Esophagus (tissue), 2 donors: ENCODE data around the gene CCDC134. TPM values are rescaled to one million over a fixed set of nuclear protein-coding genes. Genes with fewer than 3 reads are reported as not detected.

Source experiments
- H3K27ac ChIP-seq, 2 donors: one replicate each; pipeline ENCODE4 v1.5.1; 2013; ENCODE audit warnings: low read depth in 2 of 2, mild to moderate bottlenecking in 2 of 2, inconsistent platforms in 1 of 2, low read length in 1 of 2, moderate library complexity in 1 of 2
- H3K27me3 ChIP-seq, 2 donors: one replicate each; pipeline ENCODE4 v1.6.1; 2013; ENCODE audit warnings: low read length in 2 of 2, control low read depth in 1 of 2, mild to moderate bottlenecking in 1 of 2; ENCODE audit not compliant: insufficient read depth in 2 of 2, control insufficient read depth in 1 of 2
- H3K36me3 ChIP-seq, 2 donors: one replicate each; pipeline ENCODE4 v1.6.1; 2013; ENCODE audit warnings: low read length in 1 of 2; ENCODE audit not compliant: control insufficient read depth in 2 of 2, insufficient read depth in 2 of 2
- H3K4me1 ChIP-seq, 2 donors: one replicate each; pipeline ENCODE4 v1.6.1; 2013; ENCODE audit warnings: low read length in 1 of 2; ENCODE audit not compliant: control insufficient read depth in 2 of 2, insufficient read depth in 2 of 2
- H3K4me3 ChIP-seq, 2 donors: one replicate each; pipeline ENCODE4 v1.5.1; 2013; ENCODE audit warnings: low read length in 2 of 2, mild to moderate bottlenecking in 2 of 2, low read depth in 1 of 2, moderate library complexity in 1 of 2
- H3K9me3 ChIP-seq, 2 donors: one replicate each; pipeline ENCODE4 v1.6.1; 2013; ENCODE audit warnings: mild to moderate bottlenecking in 2 of 2, low read depth in 1 of 2, low read length in 1 of 2, moderate library complexity in 1 of 2; ENCODE audit not compliant: control insufficient read depth in 2 of 2, insufficient read depth in 1 of 2
- WGBS, 2 donors: extraction: QIAGEN DNeasy Blood & Tissue Kit; methylation state at CpG; one replicate each; pipeline ENCODE4 v1.1.7; 2013; 5-methylcytosine and 5-hydroxymethylcytosine counted together
- polyA plus RNA-seq, 2 donors: library from polyadenylated mRNA; stranded (reverse); fragments of 200-250 nt; gene quantifications; one replicate each; pipeline ENCODE4 v1.2.3, GENCODE V29; 2013
- donor health status: healthy with polysubstance abuse.
- donor health status: Bipolar disorder and iron deficiency.

CCDC134 gene
- polyA plus RNA-seq, 2 donors, result 1.5 to 1.9 TPM

DNA sequence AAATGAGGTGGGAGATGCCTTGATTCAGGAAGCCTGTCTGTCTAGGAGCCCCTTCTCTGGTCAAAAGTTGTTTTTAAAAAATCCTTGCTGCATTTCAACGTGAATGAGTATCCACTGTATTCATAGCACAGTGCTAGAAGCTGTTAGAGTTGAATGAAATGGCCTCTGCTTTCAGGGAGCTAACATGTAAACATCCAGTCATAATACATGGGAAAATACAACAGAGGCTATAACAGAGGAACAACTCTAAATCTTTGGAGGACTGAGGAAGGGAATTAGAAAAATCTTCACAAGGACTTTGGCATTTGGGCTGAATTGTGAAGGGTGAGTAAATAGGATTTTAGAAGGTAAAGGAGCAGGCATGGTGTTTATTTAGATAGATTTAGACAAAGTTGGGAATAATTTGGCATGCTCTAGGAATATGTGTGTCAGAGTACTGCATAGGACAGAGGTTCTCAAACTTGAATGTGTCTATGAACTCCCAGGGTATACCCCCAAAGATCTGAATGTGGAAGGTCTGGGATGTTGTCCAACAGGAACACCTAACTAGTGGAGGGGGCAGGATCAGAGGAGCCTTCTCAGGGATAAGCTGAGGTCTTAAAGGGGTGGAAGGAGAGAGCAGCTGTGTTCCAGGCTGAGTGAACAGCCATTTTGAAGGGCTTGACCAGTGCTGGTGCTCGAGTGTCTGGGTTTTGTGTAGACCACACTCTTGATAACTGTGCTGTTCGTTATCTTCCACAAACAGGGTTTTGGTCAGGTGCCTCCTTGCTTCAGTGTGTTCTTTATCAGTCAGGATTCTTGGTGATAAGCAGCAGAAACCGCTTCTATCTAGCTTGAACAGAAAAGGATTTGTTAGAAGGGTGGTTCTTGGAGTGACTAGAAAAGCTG, 45.1 kb downstream of the CCDC134 start:
- WGBS, 2 donors, result 37 to 41% methylated on average over 4 of the region's 4 CpGs
- H3K4me1 ChIP-seq, result peaks cover 3 to 18% of the 10 kb centered on the region in 2 donors
- H3K27me3 ChIP-seq, result no peaks in the 10 kb centered on the region
- peaks cover 0 to 4% of the 10 kb centered on the region in 2 donors for H3K36me3 ChIP-seq
- H3K4me3 ChIP-seq, result no peak overlapping the region
- no peaks in the 10 kb centered on the region for H3K9me3 ChIP-seq
- peak overlapping the region; percentile 79 to 93 for H3K27ac ChIP-seq

GRCh38 chr22:41846268-41846987, 45.9 kb downstream of the CCDC134 start:
- 40 to 54% methylated on average over 10 of the region's 10 CpGs for WGBS, 2 donors
- Histone ChIP-seq H3K27ac (peak overlapping the region; percentile 79 to 93), H3K4me1 (peaks cover 3 to 12% of the 10 kb centered on the region in 2 donors), H3K27me3 (no peaks in the 10 kb centered on the region), H3K9me3 (no peaks in the 10 kb centered on the region), H3K36me3 (peaks cover 0 to 3% of the 10 kb centered on the region in 2 donors), H3K4me3 (peak overlapping the region in 1 of 2 donors; percentile 25)

GRCh38 chr22:41847300-41847699, 46.8 kb downstream of the CCDC134 start:
- Histone ChIP-seq H3K9me3 (no peaks in the 10 kb centered on the region), H3K4me3 (peak overlapping the region in 1 of 2 donors; percentile 25), H3K36me3 (peaks cover 0 to 4% of the 10 kb centered on the region in 2 donors), H3K27me3 (no peaks in the 10 kb centered on the region), H3K27ac (peak overlapping the region; percentile 79 to 93), H3K4me1 (peaks cover 3 to 12% of the 10 kb centered on the region in 2 donors)
- 43 to 52% methylated on average over 2 of the region's 2 CpGs for WGBS, 2 donors

DNA sequence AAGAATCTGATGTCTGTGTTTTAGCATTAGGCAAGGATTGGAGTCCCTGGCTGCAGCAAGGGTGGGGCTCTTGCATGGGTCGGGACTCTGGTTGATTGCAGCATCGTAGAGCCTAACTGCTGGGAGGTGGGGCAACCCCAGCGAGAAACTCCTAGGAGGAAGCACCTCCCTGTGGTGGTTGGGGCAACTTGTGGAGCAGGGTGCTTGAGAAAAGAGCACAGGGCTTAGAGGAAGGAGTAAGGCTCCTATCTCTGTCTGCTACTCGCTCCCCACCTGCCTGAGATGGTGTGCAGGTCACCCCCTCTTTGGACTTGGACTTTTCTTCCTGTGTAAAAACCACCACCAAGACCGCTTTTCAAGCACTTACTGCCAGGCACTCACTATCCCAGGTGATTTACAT, 48.0 kb downstream of the CCDC134 start:
- Histone ChIP-seq H3K4me1 (peaks cover 3 to 12% of the 10 kb centered on the region in 2 donors), H3K9me3 (no peaks in the 10 kb centered on the region), H3K27me3 (no peaks in the 10 kb centered on the region), H3K36me3 (peaks cover 0 to 4% of the 10 kb centered on the region in 2 donors), H3K27ac (peak overlapping the region; percentile 57 to 90), H3K4me3 (no peak overlapping the region)
- WGBS, 2 donors, result 37 to 53% methylated on average over 5 of the region's 5 CpGs

GRCh38 chr22:41856469-41856868, 56.0 kb downstream of the CCDC134 start:
- Histone ChIP-seq H3K4me3 (no peak overlapping the region), H3K27ac (peak overlapping the region; percentile 22 to 33), H3K36me3 (peaks cover 0 to 1% of the 10 kb centered on the region in 2 donors), H3K4me1 (peaks cover 2% of the 10 kb centered on the region in 2 donors), H3K27me3 (no peaks in the 10 kb centered on the region), H3K9me3 (no peaks in the 10 kb centered on the region)
- WGBS, 2 donors, result 55 to 57% methylated on average over 2 of the region's 2 CpGs

DNA sequence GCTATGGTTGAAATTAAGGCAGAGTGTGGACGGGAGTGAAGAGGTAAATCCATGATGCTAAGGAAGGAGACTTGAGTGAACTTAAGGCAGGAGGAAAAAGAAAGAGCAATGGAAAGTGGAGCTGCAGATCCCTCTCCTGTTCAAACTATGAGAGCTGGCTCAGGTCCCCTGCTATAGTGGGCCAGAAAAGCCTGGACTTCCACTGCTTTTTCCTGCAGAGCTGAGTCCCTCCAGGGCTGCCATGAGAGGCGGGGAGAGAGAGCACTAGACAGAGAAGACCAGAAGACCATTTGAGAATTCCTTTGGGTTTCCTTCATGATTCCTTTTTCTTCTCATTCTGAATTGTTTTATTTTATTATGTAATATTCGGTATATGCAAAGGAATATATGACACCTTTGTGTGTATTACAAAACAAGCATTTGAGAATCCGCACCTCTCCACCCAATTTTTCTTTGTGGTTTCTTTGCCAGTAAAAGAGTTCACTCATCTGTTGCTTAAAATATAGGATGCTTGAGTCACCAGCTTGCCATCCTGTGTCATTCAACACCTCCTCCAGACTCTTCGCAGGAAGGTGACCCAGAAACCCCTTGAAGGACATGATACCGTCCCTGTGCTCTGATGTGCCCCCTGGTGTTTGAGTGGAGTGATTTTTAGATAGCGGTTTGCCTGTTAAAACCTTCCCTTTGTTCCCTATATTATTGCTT, 56.8 kb downstream of the CCDC134 start:
- peak overlapping the region; percentile 48 to 81 for H3K27ac ChIP-seq
- no peaks in the 10 kb centered on the region for H3K27me3 ChIP-seq
- H3K4me1 ChIP-seq, result peaks cover 2% of the 10 kb centered on the region in 2 donors
- WGBS, 2 donors, result 52 to 55% methylated on average over 7 of the region's 7 CpGs
- no peaks in the 10 kb centered on the region for H3K9me3 ChIP-seq
- H3K4me3 ChIP-seq, result no peak overlapping the region
- no peaks in the 10 kb centered on the region for H3K36me3 ChIP-seq

- no peaks in the 10 kb centered on the region for H3K27me3 ChIP-seq
- H3K27ac ChIP-seq, result peak overlapping the region in 1 of 2 donors; percentile 64
- H3K9me3 ChIP-seq, result no peaks in the 10 kb centered on the region
- no peak overlapping the region for H3K4me3 ChIP-seq
- H3K36me3 ChIP-seq, result peaks cover 0 to under 1% of the 10 kb centered on the region in 2 donors
- H3K4me1 ChIP-seq, result peaks cover 2 to 4% of the 10 kb centered on the region in 2 donors
Measured at GRCh38 chr22:41857860-41858199, 57.4 kb downstream of the CCDC134 start.

DNA sequence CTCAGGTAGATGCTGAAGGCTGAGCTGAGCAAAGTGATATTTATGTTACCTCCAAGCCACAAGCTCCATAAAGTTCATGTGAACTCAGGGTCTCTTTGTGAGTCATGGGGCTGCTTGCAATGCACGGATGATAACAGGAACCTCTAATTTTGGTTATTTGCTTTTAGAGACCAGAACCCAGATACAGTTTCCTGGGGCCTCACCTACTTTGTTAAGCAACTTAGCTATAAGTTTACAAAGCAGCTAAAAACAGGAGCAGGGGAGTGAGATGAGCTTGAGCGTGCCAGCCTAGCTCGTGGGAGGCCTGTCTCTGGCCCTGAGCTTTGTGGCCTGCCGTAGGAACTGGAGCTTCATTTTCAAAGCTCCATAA, 61.7 kb downstream of the CCDC134 start:
- peak overlapping the region; percentile 46 to 84 for H3K27ac ChIP-seq
- no peaks in the 10 kb centered on the region for H3K9me3 ChIP-seq
- peaks cover 3 to 6% of the 10 kb centered on the region in 2 donors for H3K4me1 ChIP-seq
- H3K27me3 ChIP-seq, result no peaks in the 10 kb centered on the region
- peaks cover 3 to 7% of the 10 kb centered on the region in 2 donors for H3K36me3 ChIP-seq
- no peak overlapping the region for H3K4me3 ChIP-seq
- WGBS, 2 donors, result 49 to 56% methylated on average over 4 of the region's 4 CpGs

DNA sequence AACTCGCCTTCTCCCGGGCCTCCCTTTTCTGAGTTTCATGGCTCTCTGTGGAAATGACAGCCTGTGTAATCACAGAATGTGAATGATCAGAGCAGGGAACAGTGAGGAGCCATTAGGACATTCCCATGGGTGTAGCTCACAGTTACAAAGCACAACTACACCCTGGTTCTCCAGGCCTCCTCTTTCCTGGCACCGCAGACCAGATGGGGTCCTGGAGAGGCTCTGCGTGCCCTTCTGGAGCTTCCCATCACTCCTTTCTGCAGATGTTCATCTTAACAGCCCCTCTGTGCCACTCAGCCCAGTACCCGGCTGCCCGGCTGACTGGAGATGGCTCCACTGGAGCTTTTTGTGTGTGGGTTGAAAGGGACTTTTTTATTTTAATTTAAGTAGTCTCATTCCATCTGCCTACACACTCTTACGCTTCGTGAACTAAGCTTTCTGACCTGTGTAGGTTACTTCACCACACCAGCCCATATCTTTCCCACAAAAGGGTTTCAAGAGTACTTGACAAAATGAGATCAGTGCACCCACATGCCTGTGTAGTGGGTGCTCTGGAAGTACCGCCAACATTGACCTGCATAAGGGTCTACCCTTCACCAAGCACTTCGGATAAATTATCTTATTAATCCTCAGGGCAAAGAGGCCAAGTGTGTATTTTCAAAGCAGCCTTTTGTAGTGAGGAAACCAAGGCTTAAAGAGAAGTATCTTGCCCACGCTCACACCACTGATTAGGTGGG, 62.2 kb downstream of the CCDC134 start:
- peaks cover 3 to 8% of the 10 kb centered on the region in 2 donors for H3K36me3 ChIP-seq
- H3K4me3 ChIP-seq, result no peak overlapping the region
- H3K27me3 ChIP-seq, result no peaks in the 10 kb centered on the region
- H3K27ac ChIP-seq, result peak overlapping the region; percentile 46 to 84
- H3K9me3 ChIP-seq, result no peaks in the 10 kb centered on the region
- 66 to 71% methylated on average over 11 of the region's 11 CpGs for WGBS, 2 donors
- peaks cover 2 to 5% of the 10 kb centered on the region in 2 donors for H3K4me1 ChIP-seq
